CD4-positive, alpha-beta T cell treated with Interleukin-4 for 1 hour (primary cell): Measurements from ENCODE around the gene KCNC4.

ENCODE experiments used
- DNase-seq, 2 donors: peaks; one replicate each; pipeline ENCODE4 v3.0.0-alpha.2; 2020 to 2022

The KCNC4 gene

GRCh38 chr1:110189181-110189580 lies 20.9 kb upstream of the KCNC4 start:
- no peak for DNase-seq

GRCh38 chr1:110190282-110190929 lies 19.7 kb upstream of the KCNC4 start:
- no peak for DNase-seq

- no peak for DNase-seq
These were observed 17.6 kb upstream of the KCNC4 start for GRCh38 chr1:110192541-110192940.

- no peak for DNase-seq
These were observed 14.9 kb upstream of the KCNC4 start for GRCh38 chr1:110195196-110195595.

DNA sequence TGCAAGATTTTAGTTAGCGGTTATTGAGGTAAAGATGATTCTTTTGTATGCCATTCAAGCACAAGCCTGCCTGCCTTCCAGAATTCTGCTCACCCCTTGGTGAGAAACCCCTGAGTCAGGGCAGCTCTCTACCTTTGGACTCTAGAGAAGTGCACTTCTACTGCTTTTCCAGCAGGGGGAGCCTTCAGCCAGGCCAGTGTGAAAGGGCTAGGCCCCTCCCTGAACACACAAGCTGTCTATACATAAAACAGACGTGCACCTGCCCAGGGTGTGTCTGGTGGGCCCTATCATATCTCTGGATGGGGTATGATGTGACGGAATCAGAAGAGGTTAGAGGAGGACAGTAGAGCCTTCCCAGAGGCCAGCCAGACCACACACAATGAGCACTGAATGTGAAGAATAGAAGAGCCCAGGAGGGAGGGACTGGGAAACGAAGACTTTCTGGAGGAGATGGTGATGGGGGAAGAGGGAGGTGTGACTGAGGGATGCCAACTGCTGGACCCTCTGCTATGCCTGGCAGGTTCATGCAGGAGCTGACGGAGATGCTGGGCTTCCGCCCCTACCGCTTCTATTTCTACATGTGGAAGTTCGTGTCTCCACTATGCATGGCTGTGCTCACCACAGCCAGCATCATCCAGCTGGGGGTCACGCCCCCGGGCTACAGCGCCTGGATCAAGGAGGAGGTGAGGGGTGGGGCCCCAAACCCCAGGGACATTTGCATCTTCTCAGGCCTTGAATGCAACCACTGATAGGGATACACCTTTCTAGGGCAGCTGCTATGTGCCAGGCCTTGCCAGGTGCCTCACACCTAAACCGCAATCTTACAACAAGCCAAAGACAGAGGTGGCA lies 13.0 kb upstream of the KCNC4 start:
- DNase-seq: peak; percentile 59 to 73

- no peak for DNase-seq
These were observed 12.0 kb upstream of the KCNC4 start for GRCh38 chr1:110197905-110198629.

DNA sequence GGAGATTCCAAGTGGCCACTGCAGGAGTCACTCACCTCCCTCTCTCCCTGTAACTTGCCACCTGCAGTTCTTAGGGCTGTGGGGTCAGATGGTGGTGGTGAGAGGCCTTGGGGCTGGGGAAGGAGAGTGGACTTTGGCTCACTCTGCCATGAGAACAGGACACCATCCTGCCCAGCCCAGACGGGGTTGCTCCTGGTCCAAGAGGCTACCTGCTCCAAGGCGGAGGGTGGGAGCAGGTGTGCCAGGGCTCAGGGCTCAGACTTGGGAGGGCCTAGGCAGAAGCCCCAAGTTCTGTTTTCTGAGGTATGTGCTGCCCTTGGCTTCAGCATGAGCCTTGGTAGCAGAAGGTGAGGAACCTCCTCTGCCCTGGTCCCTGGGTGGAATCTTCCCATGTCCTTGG lies 11.4 kb upstream of the KCNC4 start:
- DNase-seq: no peak

DNA sequence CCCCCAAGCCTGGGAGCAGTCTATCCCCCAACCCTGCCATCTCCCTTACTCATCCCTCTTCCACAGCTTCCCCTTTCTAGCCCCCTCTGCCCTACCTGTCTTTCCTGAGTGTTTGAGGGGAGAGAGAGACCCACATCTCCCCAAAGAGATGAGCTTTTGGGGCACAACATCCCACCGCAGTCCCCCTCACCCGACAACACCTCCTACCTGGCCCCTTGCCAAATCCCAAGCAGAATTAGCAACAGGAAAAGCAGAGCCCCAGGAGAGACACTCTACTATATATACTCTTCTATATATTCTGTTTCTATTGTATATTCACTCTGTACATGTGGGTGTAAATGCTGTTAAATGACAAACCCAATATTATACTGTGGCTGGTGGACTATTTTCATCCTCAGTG lies 9.9 kb upstream of the KCNC4 start:
- no peak for DNase-seq

DNA sequence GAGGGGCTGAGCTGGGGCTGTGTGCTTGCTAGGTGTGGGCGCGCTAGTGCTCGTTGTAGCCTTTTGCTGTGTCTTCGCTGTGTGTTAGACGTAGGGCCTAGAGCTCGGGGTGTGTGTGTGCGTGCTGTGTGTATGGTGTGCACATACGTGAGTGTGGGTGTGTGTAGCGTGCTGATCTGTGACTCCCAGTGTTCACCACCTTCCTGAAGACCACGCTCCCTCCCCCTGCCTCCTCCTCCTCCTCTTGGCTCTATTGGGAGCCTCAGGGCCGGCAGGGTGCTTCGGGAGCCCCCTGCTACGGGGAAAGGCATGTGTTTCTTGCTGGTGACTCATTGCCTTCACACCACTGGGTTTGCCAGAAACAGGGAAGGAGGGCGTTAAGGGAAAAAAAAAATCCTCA lies 9.4 kb upstream of the KCNC4 start:
- no peak for DNase-seq

- no peak for DNase-seq
These were observed 8.8 kb upstream of the KCNC4 start for GRCh38 chr1:110201157-110201825.

DNA sequence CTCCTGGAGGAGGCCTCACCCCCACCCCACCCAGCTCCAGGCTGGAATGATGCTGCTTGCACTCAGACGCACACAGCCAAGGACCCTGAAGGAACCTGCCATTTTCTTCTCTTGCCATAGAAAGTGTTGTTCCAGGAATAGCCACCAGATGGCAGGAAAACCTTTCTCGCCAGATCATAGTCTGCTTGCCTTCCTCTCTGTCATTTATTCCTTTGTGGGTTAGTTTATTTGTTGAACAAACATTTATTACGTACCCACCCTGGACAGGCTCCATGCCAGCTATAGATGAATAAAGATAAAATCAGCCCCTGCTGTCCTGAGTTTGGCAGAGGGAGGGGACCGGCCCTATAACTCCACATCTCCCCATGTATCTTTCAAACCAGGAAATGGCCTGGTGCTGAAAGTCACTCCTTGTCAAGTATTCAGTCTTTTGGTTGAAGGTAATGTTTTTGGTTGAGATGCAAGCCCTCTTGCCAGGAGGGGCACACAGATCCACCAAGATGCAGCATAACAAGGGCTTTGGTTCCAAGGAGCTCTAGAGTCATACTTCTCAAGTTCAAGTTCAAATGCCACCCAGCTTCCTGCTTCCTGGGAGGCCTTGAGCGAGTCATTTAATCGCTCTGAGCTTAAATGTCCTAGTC lies 7.0 kb upstream of the KCNC4 start:
- peak; percentile 75 to 86 for DNase-seq

- DNase-seq: no peak
These were observed 5.0 kb upstream of the KCNC4 start for GRCh38 chr1:110205156-110205555.

- no peak for DNase-seq
These were observed 4.4 kb upstream of the KCNC4 start for GRCh38 chr1:110205591-110206155.

- no peak for DNase-seq
These were observed 3.7 kb upstream of the KCNC4 start for GRCh38 chr1:110206261-110206920.

GRCh38 chr1:110207831-110208230 lies 2.3 kb upstream of the KCNC4 start:
- peak; percentile 79 to 80 for DNase-seq

DNA sequence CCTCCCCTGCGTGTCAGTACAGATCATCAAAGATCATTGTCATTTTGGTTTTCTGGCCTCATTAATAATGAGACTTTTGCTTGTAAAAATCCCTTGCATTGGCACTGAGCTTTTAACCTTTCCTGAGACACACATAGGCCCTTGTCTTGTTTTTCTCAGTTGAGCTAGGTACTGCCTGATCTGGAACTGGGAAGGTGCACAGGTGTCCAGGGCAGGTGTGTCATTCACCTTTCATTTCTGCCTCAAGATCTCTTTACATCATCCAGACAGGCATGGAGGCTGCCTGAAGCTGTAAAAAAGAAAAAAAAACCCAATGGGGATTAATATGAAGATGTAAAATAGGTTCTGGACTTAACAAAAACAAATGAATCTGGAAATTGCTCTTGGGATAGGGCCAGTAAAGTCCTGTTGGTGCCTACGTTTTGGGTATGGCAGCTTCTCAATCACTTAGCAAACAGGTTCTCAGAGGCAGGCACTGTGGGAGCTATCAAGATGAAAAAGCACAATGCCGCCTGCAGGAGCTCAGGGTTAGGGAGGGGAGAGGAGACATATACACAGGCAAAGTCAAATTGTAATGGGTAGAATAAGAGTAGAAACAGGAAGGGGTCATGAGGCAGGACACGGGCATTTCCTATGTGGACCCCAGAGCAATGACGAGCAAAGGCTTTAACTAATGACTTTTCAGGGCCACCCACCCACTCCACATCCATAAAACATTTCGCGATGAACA lies 1.0 kb upstream of the KCNC4 start:
- DNase-seq: no peak

DNA sequence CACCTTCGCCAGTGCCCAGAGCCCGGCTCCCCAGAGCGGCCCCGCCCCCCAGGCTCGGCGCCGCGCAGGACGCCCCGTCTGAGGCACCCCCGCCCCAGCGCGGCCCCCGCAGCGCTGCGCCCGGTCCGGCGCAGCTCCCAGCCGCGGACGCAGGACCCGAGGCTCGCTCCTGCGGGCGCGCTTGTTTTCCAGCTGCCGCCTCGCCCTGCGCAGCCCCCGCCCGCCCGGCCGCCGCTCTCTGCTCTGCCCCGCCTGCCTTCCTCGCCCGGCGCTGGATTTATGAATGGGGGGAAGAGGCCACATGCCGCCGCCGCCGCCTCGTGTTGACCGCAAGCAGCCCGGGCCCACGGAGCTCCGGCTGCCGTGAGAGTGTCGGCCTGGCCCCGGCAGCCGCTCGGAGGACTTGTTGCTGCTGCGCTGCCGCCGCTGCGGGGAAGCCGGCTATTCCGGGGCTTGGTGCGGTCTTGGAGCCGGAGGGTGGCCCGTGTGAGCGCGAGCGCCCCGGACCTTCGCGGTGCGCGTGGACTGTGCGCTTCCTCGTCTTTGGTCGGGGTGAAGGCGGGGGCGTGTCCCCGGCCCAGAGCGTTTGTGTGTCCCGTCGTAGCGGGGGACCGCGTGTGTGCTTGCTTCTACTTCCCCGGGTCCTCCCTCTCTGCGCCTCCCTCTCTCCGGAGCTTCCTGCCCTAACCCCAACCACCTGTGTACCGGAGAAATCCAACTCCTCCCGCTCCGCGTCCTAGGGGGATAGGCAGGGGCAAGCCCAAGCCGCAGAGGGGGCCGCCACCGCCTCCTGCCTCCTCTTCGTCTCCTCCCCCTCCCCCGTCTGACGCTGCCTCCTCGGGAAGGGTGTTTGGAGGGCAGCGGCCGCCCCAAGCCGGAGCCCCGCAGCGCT lies 736 bp downstream of the KCNC4 start:
- DNase-seq: peak; percentile 56 to 67

DNA sequence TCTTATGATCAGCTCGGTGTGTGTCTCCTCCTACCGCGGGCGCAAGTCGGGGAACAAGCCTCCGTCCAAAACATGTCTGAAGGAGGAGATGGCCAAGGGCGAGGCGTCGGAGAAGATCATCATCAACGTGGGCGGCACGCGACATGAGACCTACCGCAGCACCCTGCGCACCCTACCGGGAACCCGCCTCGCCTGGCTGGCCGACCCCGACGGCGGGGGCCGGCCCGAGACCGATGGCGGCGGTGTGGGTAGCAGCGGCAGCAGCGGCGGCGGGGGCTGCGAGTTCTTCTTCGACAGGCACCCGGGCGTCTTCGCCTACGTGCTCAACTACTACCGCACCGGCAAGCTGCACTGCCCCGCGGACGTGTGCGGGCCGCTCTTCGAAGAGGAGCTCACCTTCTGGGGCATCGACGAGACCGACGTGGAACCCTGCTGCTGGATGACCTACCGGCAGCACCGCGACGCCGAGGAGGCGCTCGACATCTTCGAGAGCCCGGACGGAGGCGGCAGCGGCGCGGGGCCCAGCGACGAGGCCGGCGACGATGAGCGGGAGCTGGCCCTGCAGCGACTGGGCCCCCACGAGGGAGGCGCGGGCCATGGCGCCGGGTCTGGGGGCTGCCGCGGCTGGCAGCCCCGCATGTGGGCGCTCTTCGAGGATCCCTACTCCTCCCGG lies 1.5 kb downstream of the KCNC4 start:
- peak in 1 of 2 donors; percentile 45 for DNase-seq
